HCT116 (cell line): Measurements from ENCODE around the gene NEK1. TPM values are rescaled to one million over a fixed set of nuclear protein-coding genes. Genes with fewer than 3 reads are reported as not detected.

Experiments used
- ATAC-seq: fragments of 200-7000 bp; cut with Tn5 transposase; 2 replicates; pipeline ENCODE4 v1.9.1; 2020; ENCODE audit warnings: mild to moderate bottlenecking, moderate library complexity
- BruUV-seq: library from RNA; stranded (reverse); fragments of 400-500 nt; replicated peaks from 2 replicates; lab custom pipeline; 2021; lab: Mats Ljungman, UMichigan
- CTCF ChIA-PET: fragments of 300-600 bp; sonication (Branson Sonifier 250); formaldehyde crosslinking; loops from one replicate; lab custom pipeline; 2021; ENCODE audit warnings: antibody characterized with exemption; lab: Charles Lee
- POLR2A ChIA-PET: fragments of 300-600, 350-600 bp; sonication (Branson Sonifier 250); formaldehyde crosslinking; loops from one replicate; lab custom pipeline; 2021; ENCODE audit warnings: antibody characterized with exemption; lab: Charles Lee
- RAD21 ChIA-PET, 2 experiments: fragments of 300-600 bp; sonication (Branson Sonifier 250); formaldehyde crosslinking; loops; one replicate each; lab custom pipeline; 2023; ENCODE audit warnings: low total read pairs in 2 of 2; ENCODE audit not compliant: uncharacterized antibody in 2 of 2, unreplicated experiment in 2 of 2, low non-redundant PET in 1 of 2; lab: Charles Lee
- DNase-seq: peaks from one replicate; pipeline ENCODE4 v3.0.0-alpha.2; 2010; ENCODE audit warnings: low read depth, low spot score
- H2AFZ ChIP-seq: fragments of 200-600 bp; shearing (Covaris generic), sonication (generic); 2 replicates; pipeline ENCODE4 v1.6.1; 2017; ENCODE audit warnings: low read depth, mixed run types, mixed read lengths, antibody characterized with exemption, low read length; ENCODE audit not compliant: poor library complexity, severe bottlenecking
- H3K27ac ChIP-seq: 2 replicates; pipeline ENCODE4 v1.5.1; 2012; ENCODE audit warnings: low read depth, low read length
- H3K27me3 ChIP-seq: fragments of 200-600 bp; sonication (generic); 2 replicates; pipeline ENCODE4 v1.6.1; 2016; ENCODE audit warnings: mixed run types, low read length, mixed read lengths; ENCODE audit not compliant: insufficient read depth
- H3K36me3 ChIP-seq, 2 experiments: fragments of 200-500 bp in 1 of 2; fragments of 200-600 bp in 1 of 2; sonication (Bioruptor generic) in 1 of 2; sonication (generic) in 1 of 2; 2 replicates each; pipeline versions ENCODE4 v1.5.1 to v1.6.1; 2014 to 2016; ENCODE audit warnings: low read length in 2 of 2, inconsistent platforms in 1 of 2, mixed read lengths in 1 of 2, mixed run types in 1 of 2; ENCODE audit not compliant: insufficient read depth in 2 of 2, control insufficient read depth in 1 of 2
- H3K4me1 ChIP-seq, 2 experiments: fragments of 200-600 bp in 1 of 2; sonication (generic) in 1 of 2; 2 replicates each; pipeline versions ENCODE4 v1.5.1 to v1.6.1; 2012 to 2017; ENCODE audit warnings: low read length in 2 of 2, inconsistent platforms in 1 of 2, mild to moderate bottlenecking in 1 of 2, mixed read lengths in 1 of 2, mixed run types in 1 of 2, moderate library complexity in 1 of 2; ENCODE audit not compliant: insufficient read depth in 2 of 2, control insufficient read depth in 1 of 2
- H3K4me2 ChIP-seq: fragments of 200-600 bp; sonication (generic); 2 replicates; pipeline ENCODE4 v1.6.1; 2017; ENCODE audit warnings: mixed run types, low read length, mixed read lengths
- H3K4me3 ChIP-seq, 2 experiments: fragments of 200-600 bp in 1 of 2; sonication (generic) in 1 of 2; replicated peaks in 1 of 2; 2 replicates each; pipeline ENCODE4 v1.5.1; 2011 to 2016; ENCODE audit warnings: low read length in 2 of 2, control low read depth in 1 of 2, low read depth in 1 of 2, mild to moderate bottlenecking in 1 of 2, mixed read lengths in 1 of 2, mixed run types in 1 of 2
- H3K79me2 ChIP-seq: fragments of 200-600 bp; sonication (generic); 2 replicates; pipeline ENCODE4 v1.6.1; 2017; ENCODE audit warnings: mild to moderate bottlenecking, mixed run types, low read length, moderate library complexity, mixed read lengths; ENCODE audit not compliant: insufficient read depth
- H3K9ac ChIP-seq: fragments of 200-600 bp; sonication (generic); 2 replicates; pipeline ENCODE4 v1.6.1; 2016; ENCODE audit warnings: low read length, mixed read lengths
- H3K9me2 ChIP-seq: fragments of 200-600 bp; sonication (generic), shearing (Covaris generic); 2 replicates; pipeline ENCODE4 v1.6.1; 2017; ENCODE audit warnings: mixed run types, mild to moderate bottlenecking, moderate library complexity; ENCODE audit not compliant: insufficient read depth
- H3K9me3 ChIP-seq, 2 experiments: fragments of 200-500 bp in 1 of 2; fragments of 200-600 bp in 1 of 2; sonication (Bioruptor generic) in 1 of 2; sonication (generic) in 1 of 2; 2 replicates each; pipeline ENCODE4 v1.6.1; 2014 to 2017; ENCODE audit warnings: low read length in 2 of 2, mixed read lengths in 2 of 2, inconsistent platforms in 1 of 2, low read depth in 1 of 2, mild to moderate bottlenecking in 1 of 2, mixed run types in 1 of 2, moderate library complexity in 1 of 2; ENCODE audit not compliant: control insufficient read depth in 1 of 2, insufficient read depth in 1 of 2
- H4K20me1 ChIP-seq: fragments of 200-600 bp; sonication (generic), shearing (Covaris generic); 2 replicates; pipeline ENCODE4 v1.6.1; 2017; ENCODE audit warnings: mixed run types, mild to moderate bottlenecking, moderate library complexity; ENCODE audit not compliant: insufficient read depth
- CBX3 ChIP-seq: IDR thresholded peaks from 2 replicates; pipeline ENCODE4 v1.6.1; 2012; ENCODE audit warnings: low read depth
- CEBPB ChIP-seq: IDR thresholded peaks from 2 replicates; pipeline ENCODE4 v1.6.1; 2012; ENCODE audit warnings: low read depth
- EGR1 ChIP-seq: IDR thresholded peaks from 2 replicates; pipeline ENCODE4 v1.6.1; 2012; ENCODE audit warnings: low read depth
- ELF1 ChIP-seq: IDR thresholded peaks from 2 replicates; pipeline ENCODE4 v1.6.1; 2012; ENCODE audit warnings: low read depth, borderline replicate concordance
- EZH2 ChIP-seq: fragments of 200-600 bp; sonication (generic); IDR thresholded peaks from 2 replicates; pipeline ENCODE4 v1.6.1; 2017; ENCODE audit warnings: antibody characterized with exemption, mixed run types
- EZH2phosphoT487 ChIP-seq: fragments of 200-600 bp; IDR thresholded peaks from 2 replicates; pipeline ENCODE4 v1.6.1; 2018; ENCODE audit warnings: antibody characterized with exemption, borderline replicate concordance
- FOSL1 ChIP-seq: IDR thresholded peaks from 2 replicates; pipeline ENCODE4 v1.6.1; 2012; ENCODE audit warnings: low read depth
- JUND ChIP-seq: IDR thresholded peaks from 2 replicates; pipeline ENCODE4 v1.6.1; 2012
- POLR2AphosphoS5 ChIP-seq: IDR thresholded peaks from 2 replicates; pipeline ENCODE4 v1.6.1; 2011; ENCODE audit warnings: mild to moderate bottlenecking, low read depth, low read length, moderate library complexity
- RAD21 ChIP-seq: IDR thresholded peaks from 2 replicates; pipeline ENCODE4 v1.6.1; 2012; ENCODE audit warnings: low read depth, mild to moderate bottlenecking
- SIN3A ChIP-seq: IDR thresholded peaks from 2 replicates; pipeline ENCODE4 v1.6.1; 2012; ENCODE audit warnings: low read depth
- SP1 ChIP-seq: IDR thresholded peaks from 2 replicates; pipeline ENCODE4 v1.6.1; 2012; ENCODE audit warnings: low read depth
- TCF7L2 ChIP-seq: IDR thresholded peaks from 2 replicates; pipeline ENCODE4 v1.7.0; 2011; ENCODE audit warnings: borderline replicate concordance, inconsistent platforms; ENCODE audit not compliant: insufficient read depth, insufficient read length; ENCODE audit errors: extremely low read depth
- YY1 ChIP-seq: IDR thresholded peaks from 2 replicates; pipeline ENCODE4 v1.6.1; 2011; ENCODE audit warnings: low read length, low read depth, moderate library complexity, mild to moderate bottlenecking; ENCODE audit not compliant: insufficient replicate concordance; ENCODE audit errors: extremely low read depth
- ZFX ChIP-seq: fragments of 450-650 bp; IDR thresholded peaks from 2 replicates; pipeline ENCODE4 v1.6.1; 2017
- ZNF274 ChIP-seq: fragments of 200-500 bp; sonication (Bioruptor generic); IDR thresholded peaks from 2 replicates; pipeline ENCODE4 v1.6.1; 2014; ENCODE audit warnings: mild to moderate bottlenecking, low read depth, low read length, inconsistent platforms
- intact Hi-C: fragments of 100-400 bp; cut with micrococcal nuclease; formaldehyde crosslinking; loops from 2 replicates; pipeline ENCODE4 v1.10.0; 2022
- total RNA-seq: library from RNA; stranded (reverse); gene quantifications from one replicate; pipeline ENCODE4 v1.2.1, GENCODE V29; 2021; ENCODE audit not compliant: unreplicated experiment
- TF ChIP-seq, protein P1 (sequence below): IDR thresholded peaks from 2 replicates; pipeline ENCODE4 v1.6.1; 2012
- TF ChIP-seq, protein P2 (sequence below): IDR thresholded peaks from 2 replicates; pipeline ENCODE4 v1.6.1; 2011; ENCODE audit warnings: mild to moderate bottlenecking, low read length, moderate library complexity; ENCODE audit not compliant: insufficient replicate concordance; ENCODE audit errors: extremely low read depth
- TF ChIP-seq, protein P3 (sequence below), 3 experiments: fragments of 200-600 bp in 1 of 3; sonication (generic) in 1 of 3; IDR thresholded peaks in 2 of 3; conservative IDR thresholded peaks in 1 of 3; 2 replicates each; pipeline ENCODE4 v1.5.1; 2012 to 2017; ENCODE audit warnings: low read depth in 2 of 3, low read length in 2 of 3, antibody characterized with exemption in 1 of 3, borderline replicate concordance in 1 of 3, control low read depth in 1 of 3, mild to moderate bottlenecking in 1 of 3, mixed read lengths in 1 of 3, mixed run types in 1 of 3, moderate library complexity in 1 of 3; ENCODE audit not compliant: insufficient read depth in 1 of 3
- TF ChIP-seq, protein P4 (sequence below): IDR thresholded peaks from 2 replicates; pipeline ENCODE4 v1.6.1; 2012

NEK1 gene
- total RNA-seq, 1 experiment from 2014 or later: 13.3 TPM

DNA sequence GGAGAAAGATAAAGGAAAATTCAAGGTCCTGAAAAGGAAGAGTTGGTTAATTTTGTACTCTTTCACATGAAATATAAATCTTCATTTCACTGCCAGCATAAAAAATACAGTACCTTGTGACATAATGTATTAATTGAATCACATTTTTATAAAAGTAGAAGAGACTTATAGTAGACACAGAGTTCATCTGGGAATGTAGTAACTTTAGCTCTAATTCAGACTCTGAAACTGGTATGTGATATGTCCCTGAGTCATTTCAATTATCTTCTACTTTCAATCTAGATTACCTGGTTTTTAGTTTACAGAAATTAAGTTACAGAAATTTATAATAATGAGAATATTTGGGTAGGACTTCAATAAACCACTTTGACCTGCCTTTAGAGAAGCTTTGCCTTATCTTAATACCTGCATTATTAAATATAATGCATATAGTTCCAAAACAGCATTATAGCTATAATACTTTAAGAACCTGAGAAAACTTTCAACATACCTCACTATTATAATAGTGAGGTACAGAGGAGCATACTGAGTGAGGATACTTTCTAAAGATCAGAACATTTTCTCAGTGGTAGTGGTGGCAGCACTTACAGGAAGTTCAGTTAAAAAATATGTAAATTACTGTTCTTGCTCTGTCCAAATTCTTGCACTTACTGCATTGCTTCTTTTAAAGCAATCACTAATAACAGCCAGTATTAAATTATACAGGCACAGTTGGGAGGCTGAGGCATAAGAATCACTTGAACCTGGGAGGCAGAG lies 11.2 kb downstream of the NEK1 start:
- Histone ChIP-seq H3K4me1 (peaks cover 7 to 13% of the 10 kb centered on the region in 2 experiments; a peak in 3 of 4 replicates), H3K36me3 (peaks cover 6 to 10% of the 10 kb centered on the region in 2 experiments; a peak in 2 of 4 replicates), H3K9me2 (no peaks in the 10 kb centered on the region), H3K9me3 (no peaks in the 10 kb centered on the region), H2AFZ (no peak overlapping the region), H3K4me3 (no peak overlapping the region), H3K4me2 (no peak overlapping the region), H3K9ac (no peak overlapping the region), H4K20me1 (no peaks in the 10 kb centered on the region), H3K27me3 (no peaks in the 10 kb centered on the region), H3K79me2 (peaks cover 8% of the 10 kb centered on the region), H3K27ac (no peak overlapping the region)
- ATAC-seq (no peak), DNase-seq (no peak)
- ChIA-PET CTCF (no interaction called here), RAD21 (no interaction called here), POLR2A (no interaction called here)
- intact Hi-C loops: no loop called here
- BruUV-seq: no TSS peak
- TF ChIP-seq POLR2AphosphoS5 (no peak), EZH2phosphoT487 (no peak), CEBPB (no peak), RAD21 (no peak), TCF7L2 (no peak), YY1 (no peak), EGR1 (no peak), ELF1 (no peak), SP1 (no peak), ZFX (no peak), FOSL1 (no peak), CBX3 (no peak), SIN3A (no peak), ZNF274 (no peak), EZH2 (no peak), JUND (no peak)
- TF ChIP-seq, protein P1, sequence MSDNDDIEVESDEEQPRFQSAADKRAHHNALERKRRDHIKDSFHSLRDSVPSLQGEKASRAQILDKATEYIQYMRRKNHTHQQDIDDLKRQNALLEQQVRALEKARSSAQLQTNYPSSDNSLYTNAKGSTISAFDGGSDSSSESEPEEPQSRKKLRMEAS: no peak
- TF ChIP-seq, protein P2, sequence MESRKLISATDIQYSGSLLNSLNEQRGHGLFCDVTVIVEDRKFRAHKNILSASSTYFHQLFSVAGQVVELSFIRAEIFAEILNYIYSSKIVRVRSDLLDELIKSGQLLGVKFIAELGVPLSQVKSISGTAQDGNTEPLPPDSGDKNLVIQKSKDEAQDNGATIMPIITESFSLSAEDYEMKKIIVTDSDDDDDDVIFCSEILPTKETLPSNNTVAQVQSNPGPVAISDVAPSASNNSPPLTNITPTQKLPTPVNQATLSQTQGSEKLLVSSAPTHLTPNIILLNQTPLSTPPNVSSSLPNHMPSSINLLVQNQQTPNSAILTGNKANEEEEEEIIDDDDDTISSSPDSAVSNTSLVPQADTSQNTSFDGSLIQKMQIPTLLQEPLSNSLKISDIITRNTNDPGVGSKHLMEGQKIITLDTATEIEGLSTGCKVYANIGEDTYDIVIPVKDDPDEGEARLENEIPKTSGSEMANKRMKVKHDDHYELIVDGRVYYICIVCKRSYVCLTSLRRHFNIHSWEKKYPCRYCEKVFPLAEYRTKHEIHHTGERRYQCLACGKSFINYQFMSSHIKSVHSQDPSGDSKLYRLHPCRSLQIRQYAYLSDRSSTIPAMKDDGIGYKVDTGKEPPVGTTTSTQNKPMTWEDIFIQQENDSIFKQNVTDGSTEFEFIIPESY: no peak
- TF ChIP-seq, protein P3, sequence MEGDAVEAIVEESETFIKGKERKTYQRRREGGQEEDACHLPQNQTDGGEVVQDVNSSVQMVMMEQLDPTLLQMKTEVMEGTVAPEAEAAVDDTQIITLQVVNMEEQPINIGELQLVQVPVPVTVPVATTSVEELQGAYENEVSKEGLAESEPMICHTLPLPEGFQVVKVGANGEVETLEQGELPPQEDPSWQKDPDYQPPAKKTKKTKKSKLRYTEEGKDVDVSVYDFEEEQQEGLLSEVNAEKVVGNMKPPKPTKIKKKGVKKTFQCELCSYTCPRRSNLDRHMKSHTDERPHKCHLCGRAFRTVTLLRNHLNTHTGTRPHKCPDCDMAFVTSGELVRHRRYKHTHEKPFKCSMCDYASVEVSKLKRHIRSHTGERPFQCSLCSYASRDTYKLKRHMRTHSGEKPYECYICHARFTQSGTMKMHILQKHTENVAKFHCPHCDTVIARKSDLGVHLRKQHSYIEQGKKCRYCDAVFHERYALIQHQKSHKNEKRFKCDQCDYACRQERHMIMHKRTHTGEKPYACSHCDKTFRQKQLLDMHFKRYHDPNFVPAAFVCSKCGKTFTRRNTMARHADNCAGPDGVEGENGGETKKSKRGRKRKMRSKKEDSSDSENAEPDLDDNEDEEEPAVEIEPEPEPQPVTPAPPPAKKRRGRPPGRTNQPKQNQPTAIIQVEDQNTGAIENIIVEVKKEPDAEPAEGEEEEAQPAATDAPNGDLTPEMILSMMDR (IDR thresholded peaks at IDR 0.05 in 2 of 3, conservative IDR thresholded peaks at IDR 0.05 in 1 of 3; ENCODE audit: borderline replicate concordance in 1 of 3, insufficient read depth in 1 of 3, low read depth in 2 of 3, low read length in 2 of 3): no peak
- TF ChIP-seq, protein P4, sequence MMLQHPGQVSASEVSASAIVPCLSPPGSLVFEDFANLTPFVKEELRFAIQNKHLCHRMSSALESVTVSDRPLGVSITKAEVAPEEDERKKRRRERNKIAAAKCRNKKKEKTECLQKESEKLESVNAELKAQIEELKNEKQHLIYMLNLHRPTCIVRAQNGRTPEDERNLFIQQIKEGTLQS: no peak
